Osteoblast (primary cell): ENCODE data around the gene SLAMF9. TPM values are rescaled to one million over a fixed set of nuclear protein-coding genes. Genes with fewer than 3 reads are reported as not detected.

Experiments used
- DNase-seq: peaks from one replicate; pipeline ENCODE4 v3.0.0; 2011; ENCODE audit warnings: low spot score, mixed read lengths; ENCODE audit not compliant: insufficient read length; ENCODE audit errors: missing footprints
- H2AFZ ChIP-seq: 2 replicates; pipeline ENCODE4 v1.6.0; 2011; ENCODE audit warnings: mild to moderate bottlenecking, low read length
- H3K27ac ChIP-seq: 2 replicates; pipeline ENCODE4 v1.5.1; 2011; ENCODE audit warnings: mild to moderate bottlenecking, low read depth, low read length, moderate library complexity
- H3K27me3 ChIP-seq: 2 replicates; pipeline ENCODE4 v1.6.0; 2012; ENCODE audit warnings: mild to moderate bottlenecking, control low read depth, inconsistent platforms, low read length, moderate library complexity; ENCODE audit not compliant: insufficient read depth
- H3K36me3 ChIP-seq: 2 replicates; pipeline ENCODE4 v1.5.1; 2011; ENCODE audit warnings: mild to moderate bottlenecking, low read length, control low read depth, moderate library complexity; ENCODE audit not compliant: insufficient read depth
- H3K4me1 ChIP-seq: 2 replicates; pipeline ENCODE4 v1.5.1; 2011; ENCODE audit warnings: mild to moderate bottlenecking, low read length, control low read depth, moderate library complexity; ENCODE audit not compliant: insufficient read depth
- H3K4me2 ChIP-seq: 2 replicates; pipeline ENCODE4 v1.6.0; 2011; ENCODE audit warnings: mild to moderate bottlenecking, low read length; ENCODE audit not compliant: insufficient read depth
- H3K4me3 ChIP-seq: fragments of 200-600 bp; sonication (generic); 3 replicates; pipeline ENCODE4 v1.5.1; 2012; ENCODE audit warnings: mild to moderate bottlenecking, low read length, inconsistent platforms; ENCODE audit not compliant: insufficient read depth
- H3K79me2 ChIP-seq: 2 replicates; pipeline ENCODE4 v1.6.0; 2012; ENCODE audit warnings: mild to moderate bottlenecking, low read length, control low read depth, inconsistent platforms; ENCODE audit not compliant: insufficient read depth
- H3K9me3 ChIP-seq: 2 replicates; pipeline ENCODE4 v1.5.1; 2011; ENCODE audit warnings: low read depth, low read length, control low read depth
- H4K20me1 ChIP-seq: 2 replicates; pipeline ENCODE4 v1.6.0; 2012; ENCODE audit warnings: mild to moderate bottlenecking, low read length, control low read depth; ENCODE audit not compliant: insufficient read depth
- total RNA-seq: library from RNA; depleted of rRNA; stranded (reverse); fragments of >200 nt; gene quantifications from 2 replicates; pipeline ENCODE4 v1.2.3, GENCODE V29; 2012
- TF ChIP-seq, protein P1 (sequence below): IDR thresholded peaks from 2 replicates; pipeline ENCODE4 v1.5.1; 2011; ENCODE audit warnings: mild to moderate bottlenecking, low read depth, low read length, moderate library complexity; ENCODE audit errors: extremely low read depth

The SLAMF9 gene
- total RNA-seq, 1 donor, result not detected

DNA sequence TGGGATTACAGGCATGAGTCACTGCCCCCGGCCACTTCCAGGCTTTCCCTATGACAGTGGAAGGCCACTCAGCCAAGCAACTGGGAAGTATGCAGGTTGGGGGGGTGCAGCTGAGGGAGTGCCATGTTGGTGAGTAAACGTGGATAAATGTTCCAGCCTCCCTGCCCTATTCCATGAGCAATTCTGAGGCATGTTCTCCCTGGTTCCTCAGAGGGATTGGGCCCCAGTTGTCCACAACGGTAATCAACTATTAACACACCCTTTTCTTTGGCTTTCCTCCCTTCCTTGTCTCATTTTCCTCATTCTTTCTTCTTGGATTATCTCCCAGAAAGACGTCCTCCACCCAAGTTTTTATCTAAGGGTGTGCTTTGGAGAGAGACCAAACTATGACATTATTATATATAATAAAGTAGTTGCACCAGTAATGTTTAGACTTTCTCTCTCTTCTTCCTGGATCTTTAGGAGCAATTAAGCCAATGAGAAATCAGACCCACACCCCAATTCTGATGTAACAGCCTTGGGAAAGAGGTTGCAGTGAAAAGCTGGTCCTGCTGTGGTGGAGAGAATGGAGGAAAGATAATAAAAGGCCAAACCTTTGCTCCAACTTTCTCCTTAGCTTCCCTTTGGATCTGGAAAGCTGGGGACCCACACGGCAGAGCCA is 6.8 kb upstream of the SLAMF9 start:
- Histone ChIP-seq H3K79me2 (peaks cover 24% of the 10 kb centered on the region), H3K4me2 (peak overlapping the region; percentile 82), H3K36me3 (no peaks in the 10 kb centered on the region), H3K27ac (peak overlapping the region; percentile 51), H2AFZ (peak overlapping the region; percentile 16), H3K9me3 (no peaks in the 10 kb centered on the region), H3K4me1 (peaks cover 13% of the 10 kb centered on the region), H3K27me3 (no peaks in the 10 kb centered on the region), H3K4me3 (peak overlapping the region; percentile 63), H4K20me1 (no peaks in the 10 kb centered on the region)
- TF ChIP-seq, protein P1, sequence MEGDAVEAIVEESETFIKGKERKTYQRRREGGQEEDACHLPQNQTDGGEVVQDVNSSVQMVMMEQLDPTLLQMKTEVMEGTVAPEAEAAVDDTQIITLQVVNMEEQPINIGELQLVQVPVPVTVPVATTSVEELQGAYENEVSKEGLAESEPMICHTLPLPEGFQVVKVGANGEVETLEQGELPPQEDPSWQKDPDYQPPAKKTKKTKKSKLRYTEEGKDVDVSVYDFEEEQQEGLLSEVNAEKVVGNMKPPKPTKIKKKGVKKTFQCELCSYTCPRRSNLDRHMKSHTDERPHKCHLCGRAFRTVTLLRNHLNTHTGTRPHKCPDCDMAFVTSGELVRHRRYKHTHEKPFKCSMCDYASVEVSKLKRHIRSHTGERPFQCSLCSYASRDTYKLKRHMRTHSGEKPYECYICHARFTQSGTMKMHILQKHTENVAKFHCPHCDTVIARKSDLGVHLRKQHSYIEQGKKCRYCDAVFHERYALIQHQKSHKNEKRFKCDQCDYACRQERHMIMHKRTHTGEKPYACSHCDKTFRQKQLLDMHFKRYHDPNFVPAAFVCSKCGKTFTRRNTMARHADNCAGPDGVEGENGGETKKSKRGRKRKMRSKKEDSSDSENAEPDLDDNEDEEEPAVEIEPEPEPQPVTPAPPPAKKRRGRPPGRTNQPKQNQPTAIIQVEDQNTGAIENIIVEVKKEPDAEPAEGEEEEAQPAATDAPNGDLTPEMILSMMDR, result no peak
- peak; percentile 86 for DNase-seq

DNA sequence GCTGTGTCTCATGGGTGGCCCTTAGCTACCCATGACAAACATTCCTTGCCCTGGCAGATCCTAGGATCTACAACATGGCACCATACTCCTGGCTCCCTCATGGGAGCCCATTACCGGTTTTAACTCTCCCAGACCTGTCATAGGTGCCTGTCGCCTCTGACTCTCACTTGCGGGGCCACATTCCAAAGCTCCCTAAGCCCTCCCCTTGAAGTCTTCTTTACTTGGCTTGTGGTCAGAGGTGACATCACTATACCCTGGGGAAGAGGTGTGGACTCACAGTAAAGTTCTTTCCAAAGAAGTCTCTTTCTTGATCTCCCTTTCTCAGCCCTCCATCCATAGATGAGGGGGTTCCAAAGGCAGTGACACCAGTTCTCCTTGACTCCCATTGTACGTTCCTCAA is 5.4 kb upstream of the SLAMF9 start:
- H4K20me1 ChIP-seq, result no peaks in the 10 kb centered on the region
- DNase-seq, result no peak
- H3K4me2 ChIP-seq, result no peak overlapping the region
- H3K9me3 ChIP-seq, result no peaks in the 10 kb centered on the region
- H3K27me3 ChIP-seq, result no peaks in the 10 kb centered on the region
- peaks cover 13% of the 10 kb centered on the region for H3K4me1 ChIP-seq
- H3K4me3 ChIP-seq, result no peak overlapping the region
- peaks cover 20% of the 10 kb centered on the region for H3K79me2 ChIP-seq
- no peak overlapping the region for H3K27ac ChIP-seq
- TF ChIP-seq, protein P1, result no peak
- no peaks in the 10 kb centered on the region for H3K36me3 ChIP-seq
- no peak overlapping the region for H2AFZ ChIP-seq

DNA sequence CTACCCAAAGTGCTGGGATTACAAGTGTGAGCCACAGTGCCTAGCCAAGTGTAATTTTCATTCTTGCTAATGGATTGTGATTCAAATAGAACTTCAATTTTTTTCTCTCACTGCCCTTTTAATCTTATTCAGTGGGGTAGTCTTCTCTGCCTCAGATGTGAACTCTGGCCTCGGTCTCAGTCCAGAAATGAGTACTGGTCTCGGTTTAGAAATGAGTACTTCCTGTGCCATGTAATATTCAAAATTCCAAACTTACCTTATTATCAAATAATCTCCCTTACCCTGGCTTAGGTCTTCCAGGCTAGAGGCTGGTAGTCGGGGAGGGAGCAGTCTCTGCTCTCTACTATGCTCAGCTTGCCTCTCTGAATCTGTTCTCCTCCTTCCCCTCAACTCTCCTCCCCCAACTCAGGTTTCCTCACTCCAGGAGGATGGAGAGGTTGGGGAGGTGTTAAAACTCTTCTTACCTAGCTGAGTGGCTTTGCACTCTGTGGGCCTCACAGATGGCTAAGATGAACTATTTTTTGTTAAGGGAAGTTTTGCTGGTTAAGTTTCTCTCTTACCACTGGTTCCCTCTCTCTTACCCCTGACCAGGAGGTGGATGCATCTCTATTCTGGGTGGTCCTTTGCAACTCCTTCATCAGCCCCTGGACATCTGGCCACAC is 4.8 kb upstream of the SLAMF9 start:
- peaks cover 17% of the 10 kb centered on the region for H3K4me1 ChIP-seq
- H3K79me2 ChIP-seq, result peaks cover 20% of the 10 kb centered on the region
- H3K36me3 ChIP-seq, result no peaks in the 10 kb centered on the region
- no peak overlapping the region for H2AFZ ChIP-seq
- H3K4me3 ChIP-seq, result no peak overlapping the region
- H3K27ac ChIP-seq, result no peak overlapping the region
- H4K20me1 ChIP-seq, result no peaks in the 10 kb centered on the region
- H3K9me3 ChIP-seq, result no peaks in the 10 kb centered on the region
- H3K27me3 ChIP-seq, result no peaks in the 10 kb centered on the region
- TF ChIP-seq, protein P1, result no peak
- no peak for DNase-seq
- no peak overlapping the region for H3K4me2 ChIP-seq

DNA sequence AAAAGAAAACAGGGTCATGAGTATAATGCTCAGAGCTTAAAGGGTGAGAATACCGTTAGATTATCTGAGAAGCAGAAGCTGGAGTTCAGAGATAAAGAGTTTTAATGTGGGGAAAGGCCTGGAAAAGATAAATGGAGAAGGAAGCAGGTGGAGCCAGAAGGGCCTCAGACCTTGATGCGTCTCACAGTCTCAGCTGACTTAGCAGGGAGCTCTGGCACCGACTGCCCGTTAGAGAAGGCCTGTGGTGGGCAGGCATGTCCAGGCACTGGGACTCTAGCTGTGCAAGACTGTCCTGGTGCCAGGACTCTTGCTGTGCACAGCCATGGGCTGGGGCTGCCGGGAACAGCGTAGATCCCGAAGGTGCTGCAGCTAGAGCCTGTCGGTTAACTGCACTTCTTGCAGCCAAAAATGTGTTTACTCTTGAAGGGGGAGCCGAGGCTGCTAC is 3.8 kb upstream of the SLAMF9 start:
- TF ChIP-seq, protein P1, result no peak
- H4K20me1 ChIP-seq, result no peaks in the 10 kb centered on the region
- no peaks in the 10 kb centered on the region for H3K27me3 ChIP-seq
- peaks cover 13% of the 10 kb centered on the region for H3K79me2 ChIP-seq
- no peak for DNase-seq
- no peak overlapping the region for H3K4me3 ChIP-seq
- H3K4me1 ChIP-seq, result peaks cover 19% of the 10 kb centered on the region
- H3K4me2 ChIP-seq, result no peak overlapping the region
- peak overlapping the region; percentile 42 for H2AFZ ChIP-seq
- no peaks in the 10 kb centered on the region for H3K36me3 ChIP-seq
- H3K9me3 ChIP-seq, result no peaks in the 10 kb centered on the region
- H3K27ac ChIP-seq, result no peak overlapping the region
